HG02759 (cell line): Measurements from ENCODE around the gene RTP5.

Source experiments
- ATAC-seq: cut with Tn5 transposase; IDR thresholded peaks from one replicate; pipeline ENCODE4 v1.9.1; 2021; ENCODE audit warnings: mild to moderate bottlenecking, moderate library complexity; ENCODE audit not compliant: unreplicated experiment

Gene RTP5

DNA sequence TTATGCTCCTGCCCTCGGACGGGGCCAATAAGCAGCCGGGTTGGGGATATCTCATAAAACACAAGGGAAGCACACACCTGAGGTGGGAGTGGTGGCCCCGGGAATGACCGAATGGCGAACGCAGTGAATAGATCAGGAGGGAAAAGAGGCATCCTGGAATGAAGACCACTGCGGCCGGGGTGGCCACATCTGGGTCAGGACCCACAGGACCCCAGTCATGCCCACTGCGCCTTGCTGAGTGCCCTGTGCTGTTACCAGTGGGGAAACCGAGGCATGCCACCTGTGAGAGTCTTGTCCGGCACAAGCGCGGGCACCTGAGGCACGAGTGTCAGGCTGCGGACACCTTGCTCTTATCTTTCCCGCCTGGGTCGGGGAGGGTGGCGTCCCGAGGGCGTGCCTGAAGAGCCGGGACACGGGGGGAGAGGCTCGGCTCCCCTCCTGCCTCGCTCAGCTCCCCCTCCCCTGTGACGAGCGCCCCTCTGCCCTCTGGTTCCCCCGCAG is 12.4 kb upstream of the RTP5 start:
- no peak for ATAC-seq

DNA sequence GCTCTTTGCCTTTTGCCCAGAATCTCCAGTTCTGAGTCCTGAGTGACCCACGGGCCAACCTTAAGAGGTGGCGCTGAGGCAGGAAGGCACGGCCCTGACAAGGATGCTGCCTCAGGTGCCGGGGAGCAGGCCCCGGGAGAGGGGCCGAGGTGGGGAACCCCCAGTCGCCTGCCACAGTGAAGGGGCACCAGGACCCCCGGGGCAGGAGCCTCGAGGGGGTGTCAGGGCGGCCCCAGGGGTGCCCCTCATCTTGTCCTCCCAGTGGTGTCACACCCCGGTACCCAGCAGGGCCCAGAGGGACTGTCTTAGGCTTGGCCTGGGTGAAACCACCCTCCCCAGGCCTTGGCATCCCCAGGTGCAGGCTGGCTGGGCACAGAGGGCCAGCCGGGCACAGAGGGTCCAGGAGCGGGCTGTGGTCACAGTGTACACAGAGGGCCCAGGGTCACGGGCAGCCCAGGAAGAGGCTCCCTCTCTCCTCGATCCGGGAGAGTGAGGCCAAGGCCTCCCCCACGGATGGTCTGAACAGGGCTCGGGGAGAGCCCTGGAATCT is 11.9 kb upstream of the RTP5 start:
- no peak for ATAC-seq

DNA sequence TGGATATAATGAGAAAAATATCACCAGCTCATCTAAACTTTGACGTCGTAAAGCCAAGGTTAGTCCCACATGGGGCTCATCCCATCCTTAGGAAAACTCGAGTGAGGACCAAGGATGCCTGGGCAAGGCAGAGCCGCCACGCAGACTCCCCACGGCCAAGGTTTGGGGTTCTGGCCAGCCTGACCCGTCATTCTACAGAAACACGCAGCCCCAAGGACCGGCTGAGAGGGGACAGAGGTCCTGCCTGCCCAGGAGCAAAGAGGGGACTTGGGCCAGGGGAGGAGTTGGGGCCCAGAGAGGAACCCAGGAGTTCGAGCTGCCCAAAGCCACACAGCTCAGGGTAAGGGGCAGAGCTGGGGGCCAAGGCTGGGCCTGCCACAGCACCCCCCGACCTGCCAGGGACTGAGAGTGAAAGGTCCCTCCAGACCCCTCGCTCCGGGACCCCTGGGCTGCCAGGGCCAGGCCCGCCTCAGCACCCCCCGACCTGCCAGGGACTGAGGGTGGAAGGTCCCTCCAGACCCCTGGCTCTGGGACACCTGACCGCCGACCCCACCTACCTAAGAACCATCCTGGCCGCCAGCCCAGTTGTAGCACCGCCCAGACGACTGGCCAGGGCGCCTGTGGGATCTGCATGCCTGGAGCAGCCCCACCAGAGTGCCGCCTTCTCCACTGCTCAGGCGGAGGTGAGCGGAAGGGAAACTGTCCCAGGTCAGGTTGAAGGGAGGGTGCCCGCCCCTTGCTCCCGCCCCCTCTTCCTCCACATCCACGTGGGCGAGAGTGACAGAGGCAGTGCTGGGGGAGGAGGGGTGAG is 11.1 kb upstream of the RTP5 start, which contains the start of gene PDCD1:
Gene PDCD1, minus strand, starts transcription at position 689 of the 811 bp plus-strand sequence. Its CDS starts 56 bp downstream, at position 633.
- ATAC-seq: peak; percentile 46

DNA sequence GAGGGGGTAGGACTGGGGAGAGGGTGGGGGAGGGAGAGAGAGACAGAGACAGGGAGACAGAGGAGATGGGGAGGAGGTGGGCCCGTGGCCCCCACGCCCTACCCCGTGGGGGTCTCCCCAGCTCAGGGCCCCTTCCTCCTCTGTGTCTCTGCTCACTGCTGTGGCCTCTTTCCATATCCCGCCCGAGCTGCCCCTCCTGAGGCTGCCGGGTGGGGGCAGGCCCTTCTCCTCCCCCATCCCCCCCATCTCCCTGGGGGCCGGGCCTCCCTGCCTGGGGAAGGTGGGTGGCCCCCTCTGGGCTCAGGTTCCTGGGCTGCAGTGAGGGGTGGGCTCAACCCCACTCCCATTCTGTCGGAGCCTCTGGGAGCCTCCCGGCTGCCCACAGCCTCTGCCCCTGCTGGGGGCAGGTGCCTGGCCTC is 10.5 kb upstream of the RTP5 start:
- peak; percentile 25 for ATAC-seq

- peak; percentile 52 for ATAC-seq
Measured at GRCh38 chr2:241859436-241860183, 9.9 kb upstream of the RTP5 start.

- no peak for ATAC-seq
Measured at GRCh38 chr2:241860184-241861078, 9.1 kb upstream of the RTP5 start.

GRCh38 chr2:241861264-241861663 is 8.3 kb upstream of the RTP5 start:
- ATAC-seq: no peak

DNA sequence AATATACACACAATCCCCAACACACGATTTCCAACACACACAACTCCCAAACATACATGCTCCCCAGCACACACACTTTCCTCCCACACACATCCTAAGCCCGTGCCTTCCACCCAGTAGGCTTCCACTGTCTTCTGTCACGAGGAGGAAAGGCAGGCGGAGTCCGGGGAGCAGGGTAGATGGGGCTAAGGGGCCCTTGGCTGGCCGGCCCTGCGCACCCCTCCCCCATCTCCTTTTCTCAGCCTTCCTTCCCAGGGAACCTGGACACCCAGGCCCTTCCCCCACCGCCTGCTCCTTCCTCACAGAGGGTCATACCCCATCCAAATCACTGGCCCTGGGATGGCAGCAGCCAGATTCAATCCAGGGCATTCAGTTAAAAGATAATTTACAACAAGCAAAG is 7.4 kb upstream of the RTP5 start:
- no peak for ATAC-seq

DNA sequence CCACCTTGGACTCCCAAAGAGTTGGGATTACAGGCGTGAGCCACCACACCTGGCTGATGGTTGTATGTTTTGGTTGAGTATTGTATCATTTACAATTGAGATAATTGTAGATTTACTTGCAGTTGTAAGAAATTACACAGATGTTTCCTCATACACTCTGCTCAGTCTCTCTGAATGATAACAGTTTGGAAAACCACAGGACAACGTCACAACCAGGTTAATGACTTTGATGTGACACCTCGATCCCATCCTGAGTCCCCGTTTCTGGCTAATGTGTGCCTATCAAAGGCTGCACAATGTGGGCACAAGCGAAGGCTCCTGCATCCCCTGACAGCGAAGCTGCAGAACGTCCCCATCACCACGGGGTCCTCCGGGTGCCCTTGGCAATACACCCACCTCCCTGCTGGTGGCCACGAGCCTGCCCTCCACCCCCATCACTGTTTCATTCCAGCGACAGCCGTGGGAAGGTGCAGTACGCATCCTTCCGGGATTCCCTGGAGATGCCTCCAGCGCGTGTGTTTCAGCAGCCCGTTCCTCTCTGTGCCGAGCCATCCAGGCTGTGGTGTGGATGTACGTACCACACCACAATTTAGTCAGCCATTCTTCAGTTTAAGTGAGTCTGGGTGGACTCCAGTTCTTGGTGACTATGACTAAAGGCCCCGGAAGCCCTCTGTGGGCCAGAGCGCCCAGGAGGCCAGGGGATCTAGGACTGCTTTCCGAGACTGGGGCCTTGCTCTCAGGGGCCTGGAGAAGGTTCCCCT is 6.6 kb upstream of the RTP5 start:
- ATAC-seq: no peak

DNA sequence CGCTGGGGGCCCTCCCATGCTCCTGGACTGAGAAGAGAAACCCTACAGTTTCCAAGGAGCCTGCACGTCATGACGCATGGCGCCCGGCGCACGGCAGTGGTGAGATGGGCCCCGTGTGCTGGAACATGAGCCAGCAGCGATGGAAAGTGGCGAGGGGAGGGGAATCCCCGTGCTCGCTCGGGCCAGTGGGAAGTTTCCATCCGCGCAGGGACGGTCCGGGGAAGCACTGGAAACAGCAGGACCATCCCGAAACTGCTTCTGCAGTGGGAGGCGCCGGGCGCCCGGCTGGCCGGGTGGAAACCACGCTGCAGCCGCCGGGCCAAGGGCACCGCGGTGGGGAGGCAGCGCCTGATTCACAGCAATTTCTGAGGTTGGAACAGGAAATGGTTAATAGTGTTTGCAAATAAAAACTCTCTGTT is 6.0 kb upstream of the RTP5 start:
- no peak for ATAC-seq

DNA sequence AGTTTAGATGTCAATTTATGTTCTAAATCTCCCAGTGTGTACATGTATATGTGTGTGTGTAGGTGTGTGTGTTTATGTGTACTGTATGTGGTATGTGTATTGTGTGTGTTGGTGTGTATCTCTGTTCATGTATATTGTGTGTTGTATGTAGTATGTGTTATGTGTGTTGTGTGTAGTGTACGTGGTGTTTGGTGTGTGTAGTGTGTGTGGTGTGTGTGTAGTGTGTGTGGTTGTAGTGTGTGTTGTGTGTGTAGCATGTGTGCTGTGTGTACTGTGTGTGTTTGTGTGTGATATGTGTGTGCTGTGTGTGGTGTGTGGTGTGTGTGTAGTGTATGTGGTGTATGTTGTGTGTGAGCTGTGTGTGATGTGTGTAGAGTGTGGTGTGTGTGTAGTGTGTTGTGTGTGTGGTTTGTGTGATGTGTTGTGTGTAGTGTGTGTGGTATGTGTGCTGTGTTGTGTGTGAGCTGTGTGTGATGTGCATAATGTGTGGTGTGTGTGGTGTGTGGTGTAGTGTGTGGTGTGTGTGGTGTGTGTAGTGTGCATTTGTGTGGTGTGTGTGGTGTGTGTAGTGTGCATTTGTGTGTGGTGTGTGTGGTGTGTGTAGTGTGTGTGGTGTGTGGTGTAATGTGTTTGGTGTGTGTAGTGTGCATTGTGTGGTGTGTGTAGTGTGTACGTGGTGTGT is 5.2 kb upstream of the RTP5 start:
- ATAC-seq: no peak

DNA sequence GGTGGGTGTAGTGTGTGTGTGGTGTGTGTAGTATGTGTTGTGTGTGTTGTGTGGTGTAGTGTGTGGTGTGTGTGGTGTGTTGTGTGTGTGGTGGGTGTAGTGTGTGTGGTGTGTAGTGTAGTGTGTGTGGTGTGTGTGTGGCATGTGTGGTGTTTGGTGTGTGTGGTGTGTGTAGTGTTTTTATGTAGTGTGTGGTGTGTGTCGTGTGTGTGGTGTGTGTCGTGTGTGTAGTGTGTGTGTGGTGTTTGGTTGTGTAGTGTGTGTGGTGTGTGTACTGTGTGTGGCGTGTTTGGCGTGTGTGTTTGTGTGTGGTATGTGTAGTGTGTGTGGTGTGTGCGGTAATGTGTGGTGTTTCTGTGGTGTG is 4.7 kb upstream of the RTP5 start:
- no peak for ATAC-seq

- no peak for ATAC-seq
Measured at GRCh38 chr2:241865416-241865956, 4.0 kb upstream of the RTP5 start.

GRCh38 chr2:241865957-241866789 is 3.4 kb upstream of the RTP5 start:
- no peak for ATAC-seq

GRCh38 chr2:241866790-241867645 is 2.5 kb upstream of the RTP5 start:
- no peak for ATAC-seq

DNA sequence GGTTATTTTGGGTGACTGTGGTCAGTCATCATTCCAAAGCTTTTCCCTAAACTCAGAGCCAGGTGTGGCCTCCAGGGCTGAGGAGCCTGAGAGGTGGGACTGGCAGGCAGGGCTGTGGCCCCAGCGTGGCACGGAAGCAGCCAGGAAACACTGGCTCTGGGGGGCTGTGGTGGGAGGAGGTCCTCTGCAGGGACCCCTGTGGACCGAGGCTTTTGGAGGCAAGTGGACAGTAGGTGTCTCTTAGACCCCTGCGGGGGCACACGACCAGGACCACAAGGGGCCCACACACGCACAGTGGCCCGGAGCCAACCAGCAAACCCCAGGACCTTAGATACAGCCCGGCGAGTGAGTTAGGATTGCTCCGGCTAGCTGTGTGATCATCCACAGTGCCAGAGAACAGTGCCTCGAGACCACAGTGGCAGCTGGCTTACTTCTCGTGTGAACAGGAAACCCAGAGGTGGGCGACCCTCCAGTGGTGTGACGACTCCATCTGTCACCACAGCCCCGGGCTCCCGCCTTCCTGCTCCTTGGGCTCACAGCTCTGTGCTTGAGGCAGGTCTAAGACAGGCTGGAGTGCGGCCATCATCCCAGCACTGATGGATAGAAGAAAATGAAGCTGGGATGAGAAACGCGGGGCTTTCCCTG is 1.6 kb upstream of the RTP5 start:
- no peak for ATAC-seq

DNA sequence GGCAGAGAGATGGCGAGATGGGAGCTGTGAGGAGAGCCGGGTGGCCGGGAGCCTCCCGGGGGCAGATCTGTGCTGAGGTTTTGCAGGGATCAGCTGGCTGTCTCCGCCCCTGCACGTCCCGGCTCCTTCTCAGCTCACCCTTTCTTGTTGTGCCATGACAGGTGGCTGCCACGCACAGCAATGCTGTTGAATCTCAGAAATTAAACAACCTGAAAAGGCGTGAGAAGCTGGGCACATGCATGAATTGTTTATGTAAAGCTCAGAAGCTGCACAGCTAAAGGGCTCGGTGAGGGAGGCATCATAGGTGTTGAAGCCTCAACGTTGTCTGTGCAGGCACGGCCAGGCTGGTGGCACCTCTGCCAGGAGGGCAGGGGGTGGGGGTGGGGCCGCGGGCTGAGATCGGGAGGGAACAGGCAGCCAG is 858 bp upstream of the RTP5 start:
- ATAC-seq: no peak
